Measurements from ENCODE around the gene TEX54.
A peak's percentile ranks its signal among the peaks of the same experiment; 100 is the strongest.
"Not testable (repeated sequence)": the region's sequence is repeated elsewhere in the genome, so short reads cannot be mapped to it uniquely, and the experiment has no call there.

The TEX54 gene

DNA sequence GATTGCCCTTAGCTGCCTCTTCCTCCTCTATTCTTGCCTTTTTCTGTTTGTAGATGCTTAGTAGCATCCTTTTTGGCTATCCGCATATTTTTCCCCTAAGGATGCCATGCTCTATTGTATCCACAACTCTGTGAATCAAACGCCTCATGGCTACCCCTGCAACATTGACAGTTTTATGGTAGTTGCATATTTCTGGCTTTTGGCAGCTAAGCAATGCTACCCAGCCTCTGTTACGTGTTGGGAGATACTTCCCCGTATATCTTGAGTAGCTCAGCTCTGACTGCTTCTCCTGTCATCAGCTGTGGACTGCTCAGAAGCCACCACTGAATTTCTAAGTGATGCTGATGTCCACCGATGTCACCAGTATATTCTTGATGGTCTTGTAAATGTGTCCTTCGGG, 33.0 kb upstream of the TEX54 start:
- Histone ChIP-seq H3K9me2 (ENCODE audit: low read depth, low read length) (no peaks in the 10 kb centered on the region), H2AFZ (ENCODE audit: low read length) (no peak overlapping the region), H4K20me1 (ENCODE audit: insufficient read depth, low read length) (no peaks in the 10 kb centered on the region), H3K27me3 (ENCODE audit: insufficient read depth, low read length) (no peaks in the 10 kb centered on the region), H3F3A (ENCODE audit: insufficient read depth, low read length) (no peaks in the 10 kb centered on the region), H3K4me1 (ENCODE audit: insufficient read depth, low read length, severe bottlenecking) (peaks cover 27% of the 10 kb centered on the region), H3K79me2 (ENCODE audit: insufficient read depth, low read length) (peaks cover 72% of the 10 kb centered on the region), H3K36me3 (ENCODE audit: insufficient read depth, low read length) (peaks cover 57% of the 10 kb centered on the region), H3K4me2 (ENCODE audit: low read length) (no peak overlapping the region), H3K9ac (ENCODE audit: low read length) (no peak overlapping the region), H3K4me3 (ENCODE audit: low read depth, low read length, poor library complexity, severe bottlenecking) (no peak overlapping the region), H3K27ac (ENCODE audit: low read depth, low read length, poor library complexity, severe bottlenecking) (no peak overlapping the region), H3K9me3 (ENCODE audit: low read length) (no peaks in the 10 kb centered on the region)
- TF ChIP-seq EZH2 (IDR thresholded peaks at IDR 0.05; ENCODE audit: borderline replicate concordance, low read length) = no peak
- TF ChIP-seq, protein P1, sequence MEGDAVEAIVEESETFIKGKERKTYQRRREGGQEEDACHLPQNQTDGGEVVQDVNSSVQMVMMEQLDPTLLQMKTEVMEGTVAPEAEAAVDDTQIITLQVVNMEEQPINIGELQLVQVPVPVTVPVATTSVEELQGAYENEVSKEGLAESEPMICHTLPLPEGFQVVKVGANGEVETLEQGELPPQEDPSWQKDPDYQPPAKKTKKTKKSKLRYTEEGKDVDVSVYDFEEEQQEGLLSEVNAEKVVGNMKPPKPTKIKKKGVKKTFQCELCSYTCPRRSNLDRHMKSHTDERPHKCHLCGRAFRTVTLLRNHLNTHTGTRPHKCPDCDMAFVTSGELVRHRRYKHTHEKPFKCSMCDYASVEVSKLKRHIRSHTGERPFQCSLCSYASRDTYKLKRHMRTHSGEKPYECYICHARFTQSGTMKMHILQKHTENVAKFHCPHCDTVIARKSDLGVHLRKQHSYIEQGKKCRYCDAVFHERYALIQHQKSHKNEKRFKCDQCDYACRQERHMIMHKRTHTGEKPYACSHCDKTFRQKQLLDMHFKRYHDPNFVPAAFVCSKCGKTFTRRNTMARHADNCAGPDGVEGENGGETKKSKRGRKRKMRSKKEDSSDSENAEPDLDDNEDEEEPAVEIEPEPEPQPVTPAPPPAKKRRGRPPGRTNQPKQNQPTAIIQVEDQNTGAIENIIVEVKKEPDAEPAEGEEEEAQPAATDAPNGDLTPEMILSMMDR (IDR thresholded peaks at IDR 0.05; ENCODE audit: low read length) = no peak

DNA sequence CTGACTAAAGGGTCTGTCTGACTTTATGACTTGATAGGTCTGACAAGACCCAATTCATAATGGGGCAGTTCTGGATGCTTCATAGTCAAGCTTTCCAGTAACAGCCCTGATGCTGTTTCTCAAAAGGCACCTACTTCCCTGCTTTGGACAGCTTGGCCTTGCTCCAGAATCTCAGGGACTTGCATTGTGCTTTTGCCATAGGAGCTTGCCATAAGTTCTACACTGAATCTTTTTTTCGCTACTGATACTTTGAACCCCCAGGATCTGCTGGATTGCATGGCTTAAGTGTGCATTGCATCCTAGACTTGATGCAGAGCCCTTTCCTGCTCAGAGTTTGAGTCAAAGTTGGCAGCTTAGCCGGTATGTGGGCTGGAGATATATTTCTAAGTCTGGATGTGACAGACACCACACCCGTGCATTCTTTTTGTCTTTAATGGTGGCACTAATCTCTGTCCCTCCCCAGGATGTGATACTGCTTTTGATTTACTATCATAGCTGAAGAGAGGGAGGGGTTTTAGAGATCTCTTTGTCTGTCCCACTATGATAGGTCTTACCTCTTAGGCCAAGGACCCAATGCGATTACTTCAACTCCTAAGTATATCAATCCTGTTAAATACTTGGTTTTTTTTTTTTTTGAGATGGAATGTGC, 31.2 kb upstream of the TEX54 start:
- no peak overlapping the region for H3K27ac ChIP-seq (ENCODE audit: low read depth, low read length, poor library complexity, severe bottlenecking)
- no peaks in the 10 kb centered on the region for H3K9me3 ChIP-seq (ENCODE audit: low read length)
- H3K4me2 ChIP-seq (ENCODE audit: low read length) = no peak overlapping the region
- no peak overlapping the region for H3K4me3 ChIP-seq (ENCODE audit: low read depth, low read length, poor library complexity, severe bottlenecking)
- no peaks in the 10 kb centered on the region for H3F3A ChIP-seq (ENCODE audit: insufficient read depth, low read length)
- peaks cover 56% of the 10 kb centered on the region for H3K36me3 ChIP-seq (ENCODE audit: insufficient read depth, low read length)
- H2AFZ ChIP-seq (ENCODE audit: low read length) = no peak overlapping the region
- H3K9ac ChIP-seq (ENCODE audit: low read length) = no peak overlapping the region; the same call in 1 of the 2 replicates
- no peaks in the 10 kb centered on the region for H4K20me1 ChIP-seq (ENCODE audit: insufficient read depth, low read length)
- peaks cover 63% of the 10 kb centered on the region for H3K79me2 ChIP-seq (ENCODE audit: insufficient read depth, low read length)
- H3K27me3 ChIP-seq (ENCODE audit: insufficient read depth, low read length) = no peaks in the 10 kb centered on the region
- H3K4me1 ChIP-seq (ENCODE audit: insufficient read depth, low read length, severe bottlenecking) = peaks cover 42% of the 10 kb centered on the region
- no peaks in the 10 kb centered on the region for H3K9me2 ChIP-seq (ENCODE audit: low read depth, low read length)
- TF ChIP-seq, protein P1 (IDR thresholded peaks at IDR 0.05; ENCODE audit: low read length) = no peak
- no peak for TF ChIP-seq EZH2 (IDR thresholded peaks at IDR 0.05; ENCODE audit: borderline replicate concordance, low read length)

DNA sequence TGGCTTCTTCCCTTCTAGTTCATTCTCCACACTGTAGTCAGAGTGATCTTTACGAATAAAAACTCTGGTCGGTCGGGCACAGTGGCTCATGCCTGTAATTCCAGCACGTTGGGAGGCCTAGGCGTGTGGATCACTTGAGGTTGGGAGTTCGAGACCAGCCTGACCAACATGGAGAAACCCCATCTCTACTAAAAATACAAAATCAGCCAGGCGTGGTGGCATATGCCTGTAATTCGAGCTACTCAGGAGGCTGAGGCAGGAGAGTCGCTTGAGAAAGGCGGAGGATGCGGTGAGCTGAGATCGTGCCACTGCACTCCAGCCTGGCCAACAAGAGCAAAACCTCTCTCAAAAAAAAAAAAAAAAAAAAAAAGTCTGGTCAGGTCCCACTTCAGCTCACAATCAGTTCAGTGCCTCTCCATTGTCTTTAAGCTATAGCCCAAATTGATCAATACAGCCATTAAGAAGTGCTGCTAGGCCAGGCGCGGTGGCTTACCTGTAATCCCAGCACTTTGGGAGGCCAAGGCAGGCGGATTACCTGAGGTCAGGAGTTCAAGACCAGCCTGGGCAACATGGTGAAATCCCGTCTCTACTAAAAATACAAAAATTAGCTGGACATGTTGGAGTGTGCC, 29.0 kb upstream of the TEX54 start:
- Histone ChIP-seq H3K4me2 (ENCODE audit: low read length) (peak overlapping the region; percentile 51), H3K9ac (ENCODE audit: low read length) (peak overlapping the region; percentile 23; the same call in 1 of the 2 replicates), H3K36me3 (ENCODE audit: insufficient read depth, low read length) (peaks cover 43% of the 10 kb centered on the region), H3K79me2 (ENCODE audit: insufficient read depth, low read length) (peaks cover 63% of the 10 kb centered on the region), H3K27ac (ENCODE audit: low read depth, low read length, poor library complexity, severe bottlenecking) (peak overlapping the region; percentile 73), H3K4me1 (ENCODE audit: insufficient read depth, low read length, severe bottlenecking) (peaks cover 59% of the 10 kb centered on the region), H3K4me3 (ENCODE audit: low read depth, low read length, poor library complexity, severe bottlenecking) (peak overlapping the region; percentile 24)
- not testable (repeated sequence) for H3K9me2 ChIP-seq (ENCODE audit: low read depth, low read length); H4K20me1 ChIP-seq (ENCODE audit: insufficient read depth, low read length); H3F3A ChIP-seq (ENCODE audit: insufficient read depth, low read length); H3K27me3 ChIP-seq (ENCODE audit: insufficient read depth, low read length); H2AFZ ChIP-seq (ENCODE audit: low read length); H3K9me3 ChIP-seq (ENCODE audit: low read length)

Measured in OCI-LY1 (cell line).